ENCODE measurements around the gene CIROP. TPM values are rescaled to one million over a fixed set of nuclear protein-coding genes. Genes with fewer than 3 reads are reported as not detected.

CIROP gene
- total and polyA plus RNA-seq, 10 donors, result not detected

GRCh38 chr14:23130871-23131270 lies 26.1 kb upstream of the CIROP start:
- TF ChIP-seq POLR2AphosphoS5 (IDR thresholded peaks at IDR 0.05) (peak in 1 of 3 donors; percentile 26), POLR2A (IDR thresholded peaks at IDR 0.05) (no peak)
- DNase-seq, result peak; percentile 53
- Histone ChIP-seq H3K27ac (no peak overlapping the region), H3K9me3 (no peaks in the 10 kb centered on the region), H3K36me3 (peaks cover 0 to 41% (median 2%) of the 10 kb centered on the region in 6 donors), H3K4me1 (peaks cover 0 to 39% (median 13%) of the 10 kb centered on the region in 6 donors), H3K4me3 (no peak overlapping the region), H3K27me3 (replicated peaks in 1 of 7) (no peaks in the 10 kb centered on the region)
- WGBS, 5 donors, result 31 to 66% (median 41%) methylated on average over 3 of the region's 3 CpGs
- intact Hi-C loops (cut with DNase I; ENCODE audit: low total_unique reads), result no loop called here

GRCh38 chr14:23129759-23130316 lies 25.0 kb upstream of the CIROP start:
- H3K9me3 ChIP-seq, result no peaks in the 10 kb centered on the region
- intact Hi-C loops (cut with DNase I; ENCODE audit: low total_unique reads), result loop anchor here (10.0 kb wide), 1 partner anchor 165 kb away; no protein-coding TSS in a partner anchor
- H3K27me3 ChIP-seq (replicated peaks in 1 of 7), result no peaks in the 10 kb centered on the region
- 78 to 92% (median 85%) methylated on average over 7 of the region's 7 CpGs for WGBS, 5 donors
- peaks cover 0 to 39% (median 13%) of the 10 kb centered on the region in 6 donors for H3K4me1 ChIP-seq
- H3K4me3 ChIP-seq, result no peak overlapping the region
- TF ChIP-seq POLR2AphosphoS5 (IDR thresholded peaks at IDR 0.05), result no peak
- no peak for TF ChIP-seq CTCF (IDR thresholded peaks at IDR 0.05 in 8 of 11, conservative IDR thresholded peaks at IDR 0.05 in 3 of 11)
- TF ChIP-seq POLR2A (IDR thresholded peaks at IDR 0.05), result no peak
- peak; percentile 15 for DNase-seq
- H3K36me3 ChIP-seq, result peaks cover 0 to 40% (median 2%) of the 10 kb centered on the region in 6 donors
- peak overlapping the region in 1 of 8 donors; percentile 5 for H3K27ac ChIP-seq

- 79 to 85% (median 80%) methylated on average over 7 of the region's 7 CpGs for whole genome bisulfite sequencing, 5 donors
- Histone ChIP-seq H3K4me1 (peaks cover 0 to 42% (median 13%) of the 10 kb centered on the region in 6 donors), H3K27ac (peak overlapping the region in 1 of 8 donors; percentile 5), H3K9me3 (no peaks in the 10 kb centered on the region), H3K36me3 (peaks cover 0 to 40% (median 2%) of the 10 kb centered on the region in 6 donors), H3K4me3 (no peak overlapping the region), H3K27me3 (replicated peaks in 1 of 7) (no peaks in the 10 kb centered on the region)
- intact Hi-C loops (cut with DNase I; ENCODE audit: low total_unique reads), result loop anchor here (10.0 kb wide), 1 partner anchor 166 kb away; no protein-coding TSS in a partner anchor
- DNase-seq, result peak; percentile 1
- no peak for TF ChIP-seq POLR2AphosphoS5 (IDR thresholded peaks at IDR 0.05)
- TF ChIP-seq CTCF (IDR thresholded peaks at IDR 0.05 in 8 of 11, conservative IDR thresholded peaks at IDR 0.05 in 3 of 11), result no peak
- TF ChIP-seq POLR2A (IDR thresholded peaks at IDR 0.05), result no peak
Observed at GRCh38 chr14:23128969-23129758, 24.4 kb upstream of the CIROP start.

- intact Hi-C loops (cut with DNase I; ENCODE audit: low total_unique reads), result loop anchor here (10.0 kb wide), 1 partner anchor 167 kb away; no protein-coding TSS in a partner anchor
Observed at GRCh38 chr14:23127861-23128260, 23.1 kb upstream of the CIROP start.

More at GRCh38 chr14:23127861-23128260, 23.1 kb upstream of the CIROP start:
- no peak for TF ChIP-seq POLR2A (IDR thresholded peaks at IDR 0.05)
- TF ChIP-seq POLR2AphosphoS5 (IDR thresholded peaks at IDR 0.05), result no peak
- no peak for TF ChIP-seq CTCF (IDR thresholded peaks at IDR 0.05 in 8 of 11, conservative IDR thresholded peaks at IDR 0.05 in 3 of 11)
- Histone ChIP-seq H3K27me3 (replicated peaks in 1 of 7) (no peaks in the 10 kb centered on the region), H3K4me3 (no peak overlapping the region), H3K9me3 (no peaks in the 10 kb centered on the region), H3K4me1 (peaks cover 0 to 53% (median 16%) of the 10 kb centered on the region in 6 donors), H3K27ac (no peak overlapping the region), H3K36me3 (peaks cover 0 to 40% (median 2%) of the 10 kb centered on the region in 6 donors)
- DNase-seq, result no peak
- WGBS, 5 donors, result 82 to 89% (median 83%) methylated on average over 3 of the region's 3 CpGs
